Measurements from ENCODE around the gene PITX3.

- TF ChIP-seq CTCF (IDR thresholded peaks at IDR 0.05): no peak
- TF ChIP-seq POLR2A (IDR thresholded peaks at IDR 0.05): no peak
These were observed 5.8 kb downstream of the PITX3 start for GRCh38 chr10:102235598-102235920.

Measured in ovary (tissue), 3 donors.